Endothelial cell of umbilical vein (primary cell): Measurements from ENCODE around the gene PTPN3.

Experiments used
- FOS ChIP-seq: IDR thresholded peaks from 2 replicates; pipeline ENCODE4 v1.6.1; 2011; ENCODE audit warnings: mild to moderate bottlenecking, low read length, moderate library complexity, borderline replicate concordance; ENCODE audit not compliant: insufficient read depth
- GATA2 ChIP-seq: IDR thresholded peaks from 2 replicates; pipeline ENCODE4 v1.7.0; 2011; ENCODE audit warnings: low read depth, mild to moderate bottlenecking, moderate library complexity, mixed read lengths, low read length; ENCODE audit not compliant: insufficient read length, insufficient read depth
- JUN ChIP-seq: IDR thresholded peaks from 2 replicates; pipeline ENCODE4 v1.6.1; 2011; ENCODE audit warnings: borderline replicate concordance, low read depth; ENCODE audit not compliant: insufficient read length, insufficient read depth
- POLR2A ChIP-seq: IDR thresholded peaks from 2 replicates; pipeline ENCODE4 v1.6.1; 2012; ENCODE audit warnings: low read depth, mild to moderate bottlenecking, control low read depth, low read length
- POLR2AphosphoS5 ChIP-seq: IDR thresholded peaks from 2 replicates; pipeline ENCODE4 v1.6.1; 2012; ENCODE audit warnings: low read depth, mild to moderate bottlenecking, control low read depth, low read length, moderate library complexity; ENCODE audit not compliant: insufficient read depth
- TF ChIP-seq, protein P1 (sequence below), 2 donors: IDR thresholded peaks; 1 replicate in 1 of 2; 2 replicates in 1 of 2; pipeline ENCODE4 v1.5.1; 2011; ENCODE audit warnings: low read length in 2 of 2, mild to moderate bottlenecking in 2 of 2, moderate library complexity in 2 of 2, control low read depth in 1 of 2, inconsistent platforms in 1 of 2, low read depth in 1 of 2; ENCODE audit not compliant: insufficient read depth in 1 of 2; ENCODE audit errors: extremely low read depth in 1 of 2
- TF ChIP-seq, protein P2 (sequence below): IDR thresholded peaks from 2 replicates; pipeline ENCODE4 v1.6.1; 2011; ENCODE audit not compliant: insufficient read depth, insufficient read length

DNA sequence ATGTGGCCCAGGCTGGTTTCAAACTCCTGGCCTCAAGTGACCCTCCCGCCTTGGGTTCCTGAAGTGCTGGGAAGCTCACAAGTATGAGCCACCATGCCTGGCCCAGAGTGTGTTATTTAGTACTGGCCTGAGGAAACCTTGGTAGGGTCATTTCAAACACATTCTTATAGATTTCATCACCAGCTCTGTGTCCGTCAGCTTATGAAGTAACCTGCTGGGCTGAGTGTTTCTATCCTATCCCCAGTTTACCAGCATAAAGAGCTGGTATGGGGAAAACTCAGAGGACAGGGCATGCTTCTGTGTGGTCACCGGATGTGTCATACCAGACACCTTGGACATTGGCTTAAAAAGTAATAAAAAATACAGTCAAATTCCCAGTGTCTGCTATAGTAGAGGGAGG lies 45.3 kb downstream of the PTPN3 start:
- TF ChIP-seq, protein P1, sequence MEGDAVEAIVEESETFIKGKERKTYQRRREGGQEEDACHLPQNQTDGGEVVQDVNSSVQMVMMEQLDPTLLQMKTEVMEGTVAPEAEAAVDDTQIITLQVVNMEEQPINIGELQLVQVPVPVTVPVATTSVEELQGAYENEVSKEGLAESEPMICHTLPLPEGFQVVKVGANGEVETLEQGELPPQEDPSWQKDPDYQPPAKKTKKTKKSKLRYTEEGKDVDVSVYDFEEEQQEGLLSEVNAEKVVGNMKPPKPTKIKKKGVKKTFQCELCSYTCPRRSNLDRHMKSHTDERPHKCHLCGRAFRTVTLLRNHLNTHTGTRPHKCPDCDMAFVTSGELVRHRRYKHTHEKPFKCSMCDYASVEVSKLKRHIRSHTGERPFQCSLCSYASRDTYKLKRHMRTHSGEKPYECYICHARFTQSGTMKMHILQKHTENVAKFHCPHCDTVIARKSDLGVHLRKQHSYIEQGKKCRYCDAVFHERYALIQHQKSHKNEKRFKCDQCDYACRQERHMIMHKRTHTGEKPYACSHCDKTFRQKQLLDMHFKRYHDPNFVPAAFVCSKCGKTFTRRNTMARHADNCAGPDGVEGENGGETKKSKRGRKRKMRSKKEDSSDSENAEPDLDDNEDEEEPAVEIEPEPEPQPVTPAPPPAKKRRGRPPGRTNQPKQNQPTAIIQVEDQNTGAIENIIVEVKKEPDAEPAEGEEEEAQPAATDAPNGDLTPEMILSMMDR (IDR thresholded peaks at IDR 0.05; ENCODE audit: extremely low read depth in 1 of 2, insufficient read depth in 1 of 2, low read depth in 1 of 2, low read length in 2 of 2) = no peak
- TF ChIP-seq POLR2A (no peak), POLR2AphosphoS5 (no peak), FOS (no peak), JUN (no peak), GATA2 (no peak)
- TF ChIP-seq, protein P2, sequence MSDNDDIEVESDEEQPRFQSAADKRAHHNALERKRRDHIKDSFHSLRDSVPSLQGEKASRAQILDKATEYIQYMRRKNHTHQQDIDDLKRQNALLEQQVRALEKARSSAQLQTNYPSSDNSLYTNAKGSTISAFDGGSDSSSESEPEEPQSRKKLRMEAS = no peak
